Body of pancreas (tissue), 4 donors: Measurements from ENCODE around the gene PGBD1.

ENCODE experiments used
- CTCF ChIP-seq, 7 experiments: fragments of 450-650 bp in 4 of 7; fragments of 200-600 bp in 3 of 7; sonication (generic) in 3 of 7; IDR thresholded peaks; one replicate each; pipeline ENCODE4 v1.5.1; 2016 to 2019; ENCODE audit warnings: antibody characterized with exemption in 7 of 7
- POLR2A ChIP-seq, 3 donors: fragments of 450-650 bp; IDR thresholded peaks; one replicate each; pipeline ENCODE4 v1.6.1; 2016; ENCODE audit warnings: antibody characterized with exemption in 3 of 3, mild to moderate bottlenecking in 2 of 3

- TF ChIP-seq CTCF (IDR thresholded peaks at IDR 0.05) (no peak), POLR2A (IDR thresholded peaks at IDR 0.05) (no peak)
Observed at GRCh38 chr6:28257042-28257441, 24.3 kb upstream of the PGBD1 start.
